Esophagus squamous epithelium (tissue), 5 donors: Measurements from ENCODE around the gene PRR5. TPM values are rescaled to one million over a fixed set of nuclear protein-coding genes. Genes with fewer than 3 reads are reported as not detected.
A peak's percentile ranks its signal among the peaks of the same experiment; 100 is the strongest.

Experiments used
- DNase-seq: peaks from one replicate; lab custom pipeline; 2025; lab: John Stamatoyannopoulos, UW
- H3K27ac ChIP-seq, 4 donors: fragments of 200-600 bp; sonication (generic); one replicate each; pipeline ENCODE4 v1.5.1; 2016 to 2019; ENCODE audit warnings: mild to moderate bottlenecking in 1 of 4
- H3K27me3 ChIP-seq, 4 donors: fragments of 200-600 bp; sonication (generic); 1 replicate in 3 of 4; 2 replicates in 1 of 4; pipeline versions ENCODE4 v1.5.1 to v1.6.0; 2017 to 2021; ENCODE audit warnings: antibody characterized with exemption in 1 of 4
- H3K36me3 ChIP-seq, 3 donors: fragments of 200-600 bp; sonication (generic); one replicate each; pipeline ENCODE4 v1.5.1; 2016 to 2019
- H3K4me1 ChIP-seq, 3 donors: fragments of 200-600 bp; sonication (generic); one replicate each; pipeline ENCODE4 v1.5.1; 2017 to 2019
- H3K4me3 ChIP-seq, 4 donors: fragments of 200-600 bp; sonication (generic); 1 replicate in 3 of 4; 2 replicates in 1 of 4; pipeline ENCODE4 v1.5.1; 2016 to 2019; ENCODE audit warnings: mild to moderate bottlenecking in 2 of 4, moderate library complexity in 1 of 4
- H3K9me3 ChIP-seq, 3 donors: fragments of 200-600 bp; sonication (generic); one replicate each; pipeline ENCODE4 v1.5.1; 2016 to 2019
- POLR2A ChIP-seq, 4 donors: fragments of 450-650 bp; IDR thresholded peaks; one replicate each; pipeline ENCODE4 v1.6.1; 2017; ENCODE audit warnings: antibody characterized with exemption in 4 of 4, mild to moderate bottlenecking in 4 of 4, moderate library complexity in 3 of 4
- WGBS, 2 donors: methylation state at CpG; one replicate each; pipeline ENCODE4 v1.1.5; 2018; 5-methylcytosine and 5-hydroxymethylcytosine counted together
- intact Hi-C: fragments of 100-400 bp; cut with DNase I; formaldehyde crosslinking; loops from one replicate; pipeline ENCODE4 v1.15.0; 2022
- total RNA-seq, 4 donors: library from RNA; depleted of rRNA; stranded (reverse); fragments of >200 nt; gene quantifications; one replicate each; pipeline ENCODE4 v1.1.0, GENCODE V29; 2016
- TF ChIP-seq, protein P1 (sequence below), 6 experiments: fragments of 450-650 bp in 4 of 6; fragments of 200-600 bp in 2 of 6; sonication (generic) in 2 of 6; IDR thresholded peaks; one replicate each; pipeline ENCODE4 v1.5.1; 2016 to 2019; ENCODE audit warnings: antibody characterized with exemption in 6 of 6, mild to moderate bottlenecking in 4 of 6, moderate library complexity in 4 of 6
- donor health status: DM: yes; HTN: yes; CAD: no.

The PRR5 gene
- total RNA-seq, 4 donors from 2014 or later = 20.8 to 33.0 (median 23.4) TPM

DNA sequence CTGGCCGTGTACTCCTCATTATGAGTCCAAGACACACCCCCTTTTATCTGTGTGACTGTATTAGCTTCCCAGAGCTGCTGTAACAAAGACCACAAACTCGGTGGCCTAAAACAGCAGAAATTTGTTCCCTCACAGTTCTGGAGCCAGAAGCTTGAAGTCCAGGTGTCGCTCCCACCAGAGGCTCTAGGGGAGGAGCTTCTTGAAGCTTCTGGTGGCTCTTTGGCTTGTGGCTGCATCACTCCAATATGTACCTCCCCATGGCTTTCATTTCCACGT lies 3.0 kb downstream of the PRR5 start:
- Histone ChIP-seq H3K27me3 (peaks cover 0 to 21% (median 0%) of the 10 kb centered on the region in 4 donors), H3K4me3 (no peak overlapping the region), H3K4me1 (peaks cover 16 to 41% (median 22%) of the 10 kb centered on the region in 3 donors), H3K27ac (no peak overlapping the region), H3K36me3 (peaks cover 0 to 8% (median 0%) of the 10 kb centered on the region in 3 donors), H3K9me3 (no peaks in the 10 kb centered on the region)
- no peak for DNase-seq
- intact Hi-C loops = no loop called here
- TF ChIP-seq POLR2A (IDR thresholded peaks at IDR 0.05) = no peak
- TF ChIP-seq, protein P1, sequence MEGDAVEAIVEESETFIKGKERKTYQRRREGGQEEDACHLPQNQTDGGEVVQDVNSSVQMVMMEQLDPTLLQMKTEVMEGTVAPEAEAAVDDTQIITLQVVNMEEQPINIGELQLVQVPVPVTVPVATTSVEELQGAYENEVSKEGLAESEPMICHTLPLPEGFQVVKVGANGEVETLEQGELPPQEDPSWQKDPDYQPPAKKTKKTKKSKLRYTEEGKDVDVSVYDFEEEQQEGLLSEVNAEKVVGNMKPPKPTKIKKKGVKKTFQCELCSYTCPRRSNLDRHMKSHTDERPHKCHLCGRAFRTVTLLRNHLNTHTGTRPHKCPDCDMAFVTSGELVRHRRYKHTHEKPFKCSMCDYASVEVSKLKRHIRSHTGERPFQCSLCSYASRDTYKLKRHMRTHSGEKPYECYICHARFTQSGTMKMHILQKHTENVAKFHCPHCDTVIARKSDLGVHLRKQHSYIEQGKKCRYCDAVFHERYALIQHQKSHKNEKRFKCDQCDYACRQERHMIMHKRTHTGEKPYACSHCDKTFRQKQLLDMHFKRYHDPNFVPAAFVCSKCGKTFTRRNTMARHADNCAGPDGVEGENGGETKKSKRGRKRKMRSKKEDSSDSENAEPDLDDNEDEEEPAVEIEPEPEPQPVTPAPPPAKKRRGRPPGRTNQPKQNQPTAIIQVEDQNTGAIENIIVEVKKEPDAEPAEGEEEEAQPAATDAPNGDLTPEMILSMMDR (IDR thresholded peaks at IDR 0.05) = no peak
- 93 to 94% methylated on average over 3 to 4 of the region's 4 CpGs for WGBS, 2 donors

- intact Hi-C loops = no loop called here
- no peak for DNase-seq
- Histone ChIP-seq H3K4me3 (no peak overlapping the region), H3K36me3 (peaks cover 0 to 8% (median 0%) of the 10 kb centered on the region in 3 donors), H3K27me3 (peaks cover 0 to 19% (median 0%) of the 10 kb centered on the region in 4 donors), H3K9me3 (no peaks in the 10 kb centered on the region), H3K4me1 (peaks cover 28 to 52% (median 34%) of the 10 kb centered on the region in 3 donors), H3K27ac (no peak overlapping the region)
- TF ChIP-seq, protein P1 (IDR thresholded peaks at IDR 0.05) = no peak
- no peak for TF ChIP-seq POLR2A (IDR thresholded peaks at IDR 0.05)
- 68 to 88% methylated on average over 3 to 6 of the region's 8 CpGs for WGBS, 2 donors
Observed at GRCh38 chr22:44706488-44706887, 4.5 kb downstream of the PRR5 start.

DNA sequence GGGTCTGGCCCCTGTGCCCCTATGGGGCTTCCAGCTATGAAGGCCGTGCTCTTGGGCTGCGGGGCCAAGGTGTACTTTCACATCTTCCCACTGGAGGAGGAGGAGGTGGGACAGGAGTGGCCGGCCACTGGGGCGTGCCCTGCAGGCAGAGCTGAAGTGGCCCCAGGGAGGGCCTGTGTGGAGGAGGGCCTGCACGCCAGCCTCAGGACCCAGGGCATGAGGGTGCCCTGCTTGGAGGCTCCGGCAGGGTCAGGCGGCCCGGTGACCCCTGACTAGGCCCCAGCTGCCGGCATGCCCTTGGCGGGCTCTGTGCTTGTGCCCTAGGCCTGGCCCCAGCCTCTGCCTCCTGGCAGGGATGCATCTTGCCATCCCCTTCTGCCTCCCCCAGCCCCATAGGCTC lies 5.2 kb downstream of the PRR5 start:
- Histone ChIP-seq H3K4me3 (no peak overlapping the region), H3K27ac (no peak overlapping the region), H3K9me3 (no peaks in the 10 kb centered on the region), H3K36me3 (peaks cover 0 to 8% (median 0%) of the 10 kb centered on the region in 3 donors), H3K27me3 (peaks cover 0 to 16% (median 0%) of the 10 kb centered on the region in 4 donors), H3K4me1 (peaks cover 27 to 53% (median 31%) of the 10 kb centered on the region in 3 donors)
- WGBS, 2 donors = no CpG with 5 or more reads among the region's 10 CpGs
- TF ChIP-seq, protein P1 (IDR thresholded peaks at IDR 0.05) = no peak
- TF ChIP-seq POLR2A (IDR thresholded peaks at IDR 0.05) = no peak
- intact Hi-C loops = no loop called here
- DNase-seq = no peak

DNA sequence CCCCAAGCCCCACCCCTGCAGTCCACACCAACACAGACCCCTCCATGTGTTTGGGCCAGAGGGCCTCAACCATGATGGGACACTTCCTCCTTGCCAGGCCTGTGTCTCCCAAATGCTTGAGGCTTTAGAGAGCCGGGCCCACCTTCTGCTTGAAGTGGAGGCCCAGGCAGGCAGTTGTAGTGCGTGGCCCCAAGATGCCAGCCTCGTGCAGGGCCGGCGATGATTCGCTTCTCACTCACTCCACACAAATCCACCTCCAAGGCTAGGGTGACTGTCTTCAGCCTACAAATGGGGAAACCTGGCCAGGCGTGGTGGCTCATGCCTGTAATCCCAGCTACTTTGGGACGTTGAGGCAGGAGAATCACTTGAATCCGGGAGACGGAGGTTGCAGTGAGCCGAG lies 5.7 kb downstream of the PRR5 start:
- peaks cover 0 to 11% (median 0%) of the 10 kb centered on the region in 4 donors for H3K27me3 ChIP-seq

DNA sequence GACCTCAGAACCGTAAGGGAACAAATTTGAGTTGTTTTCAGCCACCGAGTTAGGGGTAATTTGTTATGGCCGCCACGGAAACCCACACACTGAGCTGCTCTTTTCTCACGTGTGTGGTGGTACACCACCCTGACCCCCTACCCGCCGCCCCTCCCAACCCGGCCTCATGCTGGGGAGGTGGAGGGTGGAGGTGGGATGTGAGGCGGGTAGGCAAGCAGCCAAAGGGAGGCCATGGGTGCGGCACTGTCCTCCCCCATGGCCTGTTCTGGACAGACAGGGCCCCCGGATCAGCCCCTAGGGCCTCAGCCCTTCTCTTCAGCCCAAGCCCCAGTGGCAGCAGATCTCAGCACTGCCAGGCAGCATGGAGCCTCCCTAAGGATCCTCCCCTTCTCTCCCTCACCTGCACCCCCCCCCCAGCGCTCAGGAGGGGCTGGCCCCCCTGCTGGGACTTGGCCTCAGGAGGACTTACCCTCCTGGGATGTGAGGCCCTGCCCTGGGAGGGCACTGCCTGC lies 7.9 kb downstream of the PRR5 start:
- TF ChIP-seq, protein P1 (IDR thresholded peaks at IDR 0.05) = no peak
- TF ChIP-seq POLR2A (IDR thresholded peaks at IDR 0.05) = no peak
- DNase-seq = no peak
- H3K27me3 ChIP-seq = no peaks in the 10 kb centered on the region
- intact Hi-C loops = no loop called here
- H3K4me3 ChIP-seq = no peak overlapping the region
- peak overlapping the region; percentile 17 to 73 (median 38) for H3K27ac ChIP-seq
- peaks cover 13 to 36% (median 23%) of the 10 kb centered on the region in 3 donors for H3K4me1 ChIP-seq
- 90 to 100% methylated on average over 1 to 10 of the region's 12 CpGs for WGBS, 2 donors
- no peaks in the 10 kb centered on the region for H3K9me3 ChIP-seq
- H3K36me3 ChIP-seq = peaks cover 0 to 9% (median 0%) of the 10 kb centered on the region in 3 donors

More for the DNA sequence above, 5.7 kb downstream of the PRR5 start:
- no peak overlapping the region for H3K4me3 ChIP-seq
- 77 to 100% methylated on average over 2 to 4 of the region's 11 CpGs for whole genome bisulfite sequencing, 2 donors
- no peak overlapping the region for H3K27ac ChIP-seq
- TF ChIP-seq, protein P1 (IDR thresholded peaks at IDR 0.05) = no peak
- no peak for TF ChIP-seq POLR2A (IDR thresholded peaks at IDR 0.05)
- peaks cover 0 to 8% (median 0%) of the 10 kb centered on the region in 3 donors for H3K36me3 ChIP-seq
- no peak for DNase-seq
- H3K4me1 ChIP-seq = peaks cover 21 to 47% (median 31%) of the 10 kb centered on the region in 3 donors
- intact Hi-C loops = no loop called here
- H3K9me3 ChIP-seq = no peaks in the 10 kb centered on the region
